Sigmoid colon (tissue), 7 donors: ENCODE results near the gene MBD3L3. TPM values are rescaled to one million over a fixed set of nuclear protein-coding genes. Genes with fewer than 3 reads are reported as not detected.
A peak's percentile ranks its signal among the peaks of the same experiment; 100 is the strongest.

ENCODE experiments used
- DNase-seq: peaks from one replicate; pipeline ENCODE4 v3.0.0-alpha.2; 2019
- H3K27ac ChIP-seq, 4 donors: fragments of 200-600 bp; sonication (generic); one replicate each; pipeline ENCODE4 v1.5.1; 2016 to 2019; ENCODE audit warnings: mild to moderate bottlenecking in 1 of 4
- H3K27me3 ChIP-seq, 3 donors: fragments of 200-600 bp; sonication (generic); one replicate each; pipeline ENCODE4 v1.5.1; 2019; ENCODE audit warnings: mild to moderate bottlenecking in 1 of 3
- H3K36me3 ChIP-seq, 4 donors: fragments of 200-600 bp; sonication (generic); one replicate each; pipeline ENCODE4 v1.5.1; 2016 to 2019
- H3K4me1 ChIP-seq, 4 donors: fragments of 200-600 bp; sonication (generic); one replicate each; pipeline ENCODE4 v1.5.1; 2017 to 2019
- H3K4me3 ChIP-seq, 4 donors: fragments of 200-600 bp; sonication (generic); one replicate each; pipeline ENCODE4 v1.5.1; 2017 to 2019; ENCODE audit warnings: mild to moderate bottlenecking in 2 of 4, moderate library complexity in 1 of 4
- H3K9me3 ChIP-seq, 4 donors: fragments of 200-600 bp in 3 of 4; sonication (generic) in 3 of 4; one replicate each; pipeline versions ENCODE4 v1.5.1 to v1.6.1; 2013 to 2019
- EP300 ChIP-seq, 4 donors: sonication (generic); formaldehyde crosslinking; IDR thresholded peaks; one replicate each; pipeline ENCODE4 v1.6.1; 2017; ENCODE audit warnings: antibody characterized with exemption in 4 of 4
- POLR2A ChIP-seq, 2 donors: fragments of 450-650 bp; IDR thresholded peaks; one replicate each; pipeline ENCODE4 v1.6.1; 2016; ENCODE audit warnings: antibody characterized with exemption in 2 of 2, mild to moderate bottlenecking in 2 of 2, moderate library complexity in 2 of 2
- POLR2AphosphoS5 ChIP-seq, 4 donors: sonication (generic); formaldehyde crosslinking; IDR thresholded peaks; one replicate each; pipeline ENCODE4 v1.6.1; 2017; ENCODE audit warnings: antibody characterized with exemption in 4 of 4
- WGBS, 2 donors: extraction: QIAGEN DNeasy Blood & Tissue Kit; methylation state at CpG; one replicate each; pipeline ENCODE4 v1.1.7; 2013; 5-methylcytosine and 5-hydroxymethylcytosine counted together
- intact Hi-C: fragments of 100-400 bp; cut with DNase I; formaldehyde crosslinking; loops from one replicate; pipeline ENCODE4 v1.15.1; 2023
- polyA plus RNA-seq, 3 donors: library from polyadenylated mRNA; stranded (reverse); fragments of 200-250 nt; gene quantifications; one replicate each; pipeline ENCODE4 v1.2.3, GENCODE V29; 2013
- total RNA-seq, 4 donors: library from RNA; depleted of rRNA; stranded (reverse); fragments of >200 nt; gene quantifications; one replicate each; pipeline ENCODE4 v1.1.0, GENCODE V29; 2016
- TF ChIP-seq, protein P1 (sequence below), 4 experiments: fragments of 450-650 bp in 3 of 4; fragments of 200-600 bp in 1 of 4; IDR thresholded peaks; one replicate each; pipeline ENCODE4 v1.5.1; 2016 to 2019; ENCODE audit warnings: antibody characterized with exemption in 4 of 4, mild to moderate bottlenecking in 3 of 4, moderate library complexity in 2 of 4
- donor health status: healthy with polysubstance abuse.
- donor health status: Bipolar disorder and iron deficiency.
- donor health status: healthy.

The MBD3L3 gene
- total and polyA plus RNA-seq, 7 donors, result not detected

DNA sequence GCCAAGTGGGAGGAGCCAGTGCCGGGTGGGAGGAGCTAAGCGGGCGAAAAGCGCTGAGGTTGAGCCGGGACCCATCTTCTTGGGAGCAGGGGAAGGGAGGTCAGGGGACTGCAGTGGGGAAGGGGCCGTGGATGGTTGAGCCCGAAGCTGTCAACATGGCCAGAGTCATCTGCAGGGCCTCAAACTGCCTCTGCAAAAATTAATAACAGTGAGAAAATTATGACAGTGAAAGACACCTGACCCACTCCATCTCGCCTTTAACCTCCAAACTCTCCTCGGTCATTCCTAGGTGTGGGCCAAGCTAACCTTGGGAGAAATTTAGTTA, 41.1 kb upstream of the MBD3L3 start:
- 11 to 13% methylated on average over 9 of the region's 9 CpGs for WGBS, 2 donors
- H3K4me3 ChIP-seq, result peak overlapping the region; percentile 64 to 71 (median 70)
- TF ChIP-seq EP300 (IDR thresholded peaks at IDR 0.05), result no peak
- TF ChIP-seq POLR2A (IDR thresholded peaks at IDR 0.05), result no peak
- TF ChIP-seq, protein P1, sequence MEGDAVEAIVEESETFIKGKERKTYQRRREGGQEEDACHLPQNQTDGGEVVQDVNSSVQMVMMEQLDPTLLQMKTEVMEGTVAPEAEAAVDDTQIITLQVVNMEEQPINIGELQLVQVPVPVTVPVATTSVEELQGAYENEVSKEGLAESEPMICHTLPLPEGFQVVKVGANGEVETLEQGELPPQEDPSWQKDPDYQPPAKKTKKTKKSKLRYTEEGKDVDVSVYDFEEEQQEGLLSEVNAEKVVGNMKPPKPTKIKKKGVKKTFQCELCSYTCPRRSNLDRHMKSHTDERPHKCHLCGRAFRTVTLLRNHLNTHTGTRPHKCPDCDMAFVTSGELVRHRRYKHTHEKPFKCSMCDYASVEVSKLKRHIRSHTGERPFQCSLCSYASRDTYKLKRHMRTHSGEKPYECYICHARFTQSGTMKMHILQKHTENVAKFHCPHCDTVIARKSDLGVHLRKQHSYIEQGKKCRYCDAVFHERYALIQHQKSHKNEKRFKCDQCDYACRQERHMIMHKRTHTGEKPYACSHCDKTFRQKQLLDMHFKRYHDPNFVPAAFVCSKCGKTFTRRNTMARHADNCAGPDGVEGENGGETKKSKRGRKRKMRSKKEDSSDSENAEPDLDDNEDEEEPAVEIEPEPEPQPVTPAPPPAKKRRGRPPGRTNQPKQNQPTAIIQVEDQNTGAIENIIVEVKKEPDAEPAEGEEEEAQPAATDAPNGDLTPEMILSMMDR (IDR thresholded peaks at IDR 0.05), result no peak
- no peak for TF ChIP-seq POLR2AphosphoS5 (IDR thresholded peaks at IDR 0.05)
- peaks cover 0 to 4% (median 2%) of the 10 kb centered on the region in 4 donors for H3K9me3 ChIP-seq
- H3K36me3 ChIP-seq, result peaks cover 0 to 3% (median 0%) of the 10 kb centered on the region in 4 donors
- H3K27ac ChIP-seq, result peak overlapping the region; percentile 95 to 98 (median 98)
- intact Hi-C loops, result no loop called here
- DNase-seq, result no peak
- H3K4me1 ChIP-seq, result peaks cover 0 to 14% (median 11%) of the 10 kb centered on the region in 4 donors
- H3K27me3 ChIP-seq, result no peaks in the 10 kb centered on the region

- no peaks in the 10 kb centered on the region for H3K27me3 ChIP-seq
- peaks cover 0 to 14% (median 11%) of the 10 kb centered on the region in 4 donors for H3K4me1 ChIP-seq
- TF ChIP-seq EP300 (IDR thresholded peaks at IDR 0.05) (no peak), POLR2A (IDR thresholded peaks at IDR 0.05) (peak in 1 of 2 donors; percentile 48), POLR2AphosphoS5 (IDR thresholded peaks at IDR 0.05) (peak; percentile 20 to 66 (median 50))
- 0% methylated on average over 78 of the region's 78 CpGs for WGBS, 2 donors
- H3K27ac ChIP-seq, result peak overlapping the region; percentile 95 to 98 (median 98)
- H3K4me3 ChIP-seq, result peak overlapping the region; percentile 64 to 71 (median 70)
- intact Hi-C loops, result no loop called here
- peaks cover 0 to 3% (median 0%) of the 10 kb centered on the region in 4 donors for H3K36me3 ChIP-seq
- peaks cover 0 to 6% (median 2%) of the 10 kb centered on the region in 4 donors for H3K9me3 ChIP-seq
- DNase-seq, result peak; percentile 97
Observed at GRCh38 chr19:7098701-7099596, 40.5 kb upstream of the MBD3L3 start.

GRCh38 chr19:7098096-7098495, 39.6 kb upstream of the MBD3L3 start:
- H3K27ac ChIP-seq, result peak overlapping the region in 3 of 4 donors; percentile 95 to 98 (median 97)
- H3K4me3 ChIP-seq, result peak overlapping the region in 3 of 4 donors; percentile 70 to 71 (median 70)
- TF ChIP-seq POLR2A (IDR thresholded peaks at IDR 0.05) (no peak), POLR2AphosphoS5 (IDR thresholded peaks at IDR 0.05) (no peak), EP300 (IDR thresholded peaks at IDR 0.05) (no peak)
- TF ChIP-seq, protein P1 (IDR thresholded peaks at IDR 0.05), result no peak
- intact Hi-C loops, result no loop called here
- H3K27me3 ChIP-seq, result no peaks in the 10 kb centered on the region
- H3K9me3 ChIP-seq, result peaks cover 0 to 12% (median 3%) of the 10 kb centered on the region in 4 donors
- WGBS, 2 donors, result 96 to 98% methylated on average over 3 of the region's 3 CpGs
- H3K4me1 ChIP-seq, result peaks cover 0 to 14% (median 11%) of the 10 kb centered on the region in 4 donors
- peaks cover 0 to 3% (median 0%) of the 10 kb centered on the region in 4 donors for H3K36me3 ChIP-seq
- DNase-seq, result no peak

DNA sequence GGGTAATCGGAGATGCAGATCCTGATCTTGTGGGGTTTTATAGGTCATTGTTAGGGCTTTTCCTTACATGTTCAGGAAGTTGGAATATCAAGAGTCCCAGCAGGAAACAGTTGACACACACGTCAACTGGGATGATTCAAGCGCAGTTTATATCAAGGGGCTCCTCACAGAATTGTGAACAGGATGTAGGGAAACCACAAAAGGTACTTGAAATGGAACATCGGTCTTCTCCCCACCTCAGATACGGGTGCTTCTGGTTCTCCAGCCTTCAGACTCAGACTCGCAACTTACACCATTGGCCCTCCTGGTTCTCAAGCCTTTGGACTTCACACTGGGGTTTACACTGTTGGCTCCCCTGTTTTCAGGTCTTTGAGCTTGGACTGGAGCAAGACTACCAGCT, 30.5 kb upstream of the MBD3L3 start:
- no peaks in the 10 kb centered on the region for H3K4me1 ChIP-seq
- no peak overlapping the region for H3K27ac ChIP-seq
- DNase-seq, result no peak
- peaks cover 23 to 58% (median 36%) of the 10 kb centered on the region in 4 donors for H3K9me3 ChIP-seq
- TF ChIP-seq POLR2AphosphoS5 (IDR thresholded peaks at IDR 0.05) (no peak), EP300 (IDR thresholded peaks at IDR 0.05) (no peak)
- 83 to 92% methylated on average over 6 of the region's 6 CpGs for whole genome bisulfite sequencing, 2 donors
- H3K36me3 ChIP-seq, result peaks cover 4 to 33% (median 7%) of the 10 kb centered on the region in 4 donors
- intact Hi-C loops, result no loop called here
- H3K27me3 ChIP-seq, result no peaks in the 10 kb centered on the region
- H3K4me3 ChIP-seq, result no peak overlapping the region

DNA sequence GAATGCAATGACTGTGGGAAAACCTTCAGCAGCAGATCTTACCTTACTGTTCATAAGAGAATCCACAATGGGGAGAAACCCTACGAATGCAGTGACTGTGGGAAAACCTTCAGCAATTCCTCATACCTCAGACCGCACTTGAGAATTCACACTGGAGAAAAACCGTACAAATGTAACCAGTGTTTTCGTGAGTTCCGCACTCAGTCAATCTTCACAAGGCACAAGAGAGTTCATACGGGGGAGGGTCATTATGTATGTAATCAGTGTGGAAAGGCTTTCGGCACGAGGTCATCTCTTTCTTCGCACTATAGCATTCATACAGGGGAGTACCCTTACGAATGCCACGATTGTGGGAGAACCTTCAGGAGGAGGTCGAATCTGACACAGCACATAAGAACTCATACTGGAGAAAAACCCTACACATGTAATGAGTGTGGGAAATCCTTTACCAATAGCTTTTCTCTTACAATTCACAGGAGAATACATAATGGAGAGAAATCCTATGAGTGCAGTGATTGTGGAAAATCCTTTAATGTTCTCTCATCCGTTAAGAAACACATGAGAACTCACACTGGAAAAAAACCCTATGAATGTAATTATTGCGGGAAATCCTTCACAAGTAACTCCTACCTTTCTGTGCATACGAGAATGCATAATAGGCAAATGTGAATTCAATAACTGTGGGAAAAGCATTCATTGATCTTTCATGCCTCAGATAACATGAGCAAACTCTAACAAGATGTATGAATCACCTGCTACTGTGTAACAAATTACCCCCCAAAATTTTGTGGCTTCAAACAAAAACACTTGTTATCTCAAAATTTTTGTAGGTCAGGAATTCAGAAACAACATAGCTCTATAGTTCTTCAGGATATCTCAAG, 24.8 kb upstream of the MBD3L3 start:
- 99% methylated on average over 15 of the region's 15 CpGs for WGBS, 2 donors
- no peaks in the 10 kb centered on the region for H3K27me3 ChIP-seq
- H3K4me3 ChIP-seq, result no peak overlapping the region

More for the DNA sequence above, 24.8 kb upstream of the MBD3L3 start:
- intact Hi-C loops, result no loop called here
- DNase-seq, result no peak
- Histone ChIP-seq H3K4me1 (no peaks in the 10 kb centered on the region), H3K36me3 (peaks cover 57 to 72% (median 63%) of the 10 kb centered on the region in 4 donors), H3K27ac (no peak overlapping the region), H3K9me3 (peaks cover 57 to 83% (median 78%) of the 10 kb centered on the region in 4 donors)
- no peak for TF ChIP-seq EP300 (IDR thresholded peaks at IDR 0.05)
- TF ChIP-seq POLR2AphosphoS5 (IDR thresholded peaks at IDR 0.05), result no peak
- TF ChIP-seq, protein P1 (IDR thresholded peaks at IDR 0.05), result no peak
- no peak for TF ChIP-seq POLR2A (IDR thresholded peaks at IDR 0.05)
